GM23248 (cell line): ENCODE measurements around the gene NBEAL2. TPM values are rescaled to one million over a fixed set of nuclear protein-coding genes. Genes with fewer than 3 reads are reported as not detected.

ENCODE experiments used
- DNase-seq: peaks from one replicate; pipeline ENCODE4 v3.0.0-alpha.2; 2015
- H2AFZ ChIP-seq: fragments of 200-600 bp; sonication (generic); 2 replicates; pipeline ENCODE4 v1.6.1; 2016; ENCODE audit warnings: antibody characterized with exemption
- H3F3A ChIP-seq: fragments of 200-600 bp; sonication (generic); 2 replicates; pipeline ENCODE4 v1.6.1; 2016; ENCODE audit warnings: mild to moderate bottlenecking, antibody characterized with exemption, mixed run types; ENCODE audit not compliant: insufficient read depth
- H3K27ac ChIP-seq: fragments of 200-600 bp; sonication (generic); 2 replicates; pipeline ENCODE4 v1.5.1; 2016; ENCODE audit warnings: mild to moderate bottlenecking
- H3K27me3 ChIP-seq: fragments of 200-600 bp; sonication (generic); replicated peaks from 2 replicates; pipeline ENCODE4 v1.6.1; 2016; ENCODE audit warnings: mild to moderate bottlenecking; ENCODE audit not compliant: insufficient read depth
- H3K36me3 ChIP-seq: fragments of 200-600 bp; sonication (generic); 2 replicates; pipeline ENCODE4 v1.6.1; 2016; ENCODE audit warnings: low read depth, mild to moderate bottlenecking
- H3K4me1 ChIP-seq: fragments of 200-600 bp; sonication (generic); 2 replicates; pipeline ENCODE4 v1.6.1; 2016; ENCODE audit warnings: mild to moderate bottlenecking; ENCODE audit not compliant: insufficient read depth
- H3K4me2 ChIP-seq: fragments of 200-600 bp; sonication (generic); one replicate; pipeline ENCODE4 v1.6.1; 2016; ENCODE audit warnings: mild to moderate bottlenecking; ENCODE audit not compliant: unreplicated experiment
- H3K4me3 ChIP-seq: fragments of 200-600 bp; sonication (generic); 2 replicates; pipeline ENCODE4 v1.5.1; 2016; ENCODE audit warnings: mild to moderate bottlenecking
- H3K79me2 ChIP-seq: fragments of 200-600 bp; sonication (generic); 2 replicates; pipeline ENCODE4 v1.6.1; 2016; ENCODE audit warnings: mild to moderate bottlenecking; ENCODE audit not compliant: insufficient read depth
- H3K9ac ChIP-seq: fragments of 200-600 bp; sonication (generic); 2 replicates; pipeline ENCODE4 v1.6.1; 2016; ENCODE audit warnings: mild to moderate bottlenecking
- H3K9me2 ChIP-seq: fragments of 200-600 bp; sonication (generic); 2 replicates; pipeline ENCODE4 v1.6.1; 2016; ENCODE audit warnings: mixed run types, mild to moderate bottlenecking, moderate library complexity; ENCODE audit not compliant: insufficient read depth
- H3K9me3 ChIP-seq: fragments of 200-600 bp; sonication (generic); one replicate; pipeline ENCODE4 v1.6.1; 2017; ENCODE audit warnings: low read depth
- H4K20me1 ChIP-seq: fragments of 200-600 bp; sonication (generic); 2 replicates; pipeline ENCODE4 v1.6.0; 2016; ENCODE audit not compliant: insufficient read depth
- EZH2 ChIP-seq: fragments of 200-600 bp; sonication (generic); IDR thresholded peaks from 2 replicates; pipeline ENCODE4 v1.6.1; 2018; ENCODE audit warnings: antibody characterized with exemption, mild to moderate bottlenecking; ENCODE audit not compliant: insufficient read depth, poor library complexity, severe bottlenecking
- EZH2phosphoT487 ChIP-seq: fragments of 200-600 bp; sonication (generic); IDR thresholded peaks from 2 replicates; pipeline ENCODE4 v1.6.1; 2018; ENCODE audit warnings: antibody characterized with exemption, moderate library complexity, mild to moderate bottlenecking, low read depth; ENCODE audit not compliant: insufficient read depth
- WGBS, 2 experiments: methylation state at CpG; one replicate each; pipeline ENCODE4 v1.1.6; 2015 to 2017; ENCODE audit warnings: low lambda C conversion rate in 2 of 2, low coverage in 1 of 2; ENCODE audit errors: missing lambda C conversion rate in 2 of 2; 5-methylcytosine and 5-hydroxymethylcytosine counted together
- in situ Hi-C: fragments of 300-500 bp; cut with MboI; formaldehyde crosslinking; loops from 2 replicates; pipeline ENCODE4 v1.15.0; 2020
- polyA plus RNA-seq: library from polyadenylated mRNA; unstranded; fragments of >200 nt; fragmentation: Nextera tagmentation; extraction: Ambion mirVana; gene quantifications from 2 replicates; pipeline ENCODE4 v1.2.1, GENCODE V29; 2016
- total RNA-seq: library from RNA; depleted of rRNA; stranded (reverse); fragments of >200 nt; shearing (Covaris generic); gene quantifications from 2 replicates; pipeline ENCODE4 v1.2.3, GENCODE V29; 2014; rRNA removed

Gene NBEAL2
- total RNA-seq (2.8 and 4.7 TPM in 2 replicates), polyA plus RNA-seq (0.94 and 1.2 TPM in 2 replicates)

GRCh38 chr3:46978985-46979944 lies at the start of gene NBEAL2:
Gene NBEAL2 (plus strand): TSS chr3:46979666. CDS start chr3:46979862, 196 bp downstream.
- no peak for TF ChIP-seq EZH2phosphoT487
- no peak for TF ChIP-seq EZH2
- Histone ChIP-seq H3K9me2 (no peaks in the 10 kb centered on the region), H3K4me2 (peak within 1 kb of the TSS; percentile 86), H3K36me3 (no peaks in the 10 kb centered on the region), H3K9ac (peak within 1 kb of the TSS; percentile 78), H2AFZ (peak within 1 kb of the TSS; percentile 97), H3K9me3 (no peaks in the 10 kb centered on the region), H3K79me2 (peaks cover 19% of the 10 kb centered on the region), H3K4me3 (peak within 1 kb of the TSS; percentile 92), H3K4me1 (peaks cover 10% of the 10 kb centered on the region; the same call in 1 of the 2 replicates), H3K27me3 (no peaks in the 10 kb centered on the region), H4K20me1 (no peaks in the 10 kb centered on the region), H3K27ac (no peak within 1 kb of the TSS), H3F3A (peaks cover 7% of the 10 kb centered on the region; the same call in 1 of the 2 replicates)
- peak; percentile 97 for DNase-seq
- in situ Hi-C loops: no loop called here
- 1% methylated on average over 58 to 63 of the region's 73 CpGs for WGBS, 2 experiments

GRCh38 chr3:46930166-46930944 lies 49.1 kb upstream of the NBEAL2 start:
- peak overlapping the region; percentile 9 for H3K4me2 ChIP-seq
- 73 to 81% methylated on average over 9 of the region's 9 CpGs for WGBS, 2 experiments
- 0 out of 2 replicates have a peak overlapping the region, but pooled peaks have one; percentile 21 for H3K27ac ChIP-seq

GRCh38 chr3:46930945-46931403 lies 48.5 kb upstream of the NBEAL2 start:
- Histone ChIP-seq H3K36me3 (0 out of 2 replicates have a peak, but pooled peaks cover 5% of the 10 kb centered on the region), H3K4me1 (peaks cover 43% of the 10 kb centered on the region), H3K4me2 (peak overlapping the region; percentile 9), H3K27me3 (no peaks in the 10 kb centered on the region), H3K4me3 (no peak overlapping the region), H3K9me3 (no peaks in the 10 kb centered on the region), H3K79me2 (peaks cover 86% of the 10 kb centered on the region), H3F3A (peaks cover 29% of the 10 kb centered on the region), H3K9ac (no peak overlapping the region), H2AFZ (no peak overlapping the region), H3K9me2 (no peaks in the 10 kb centered on the region), H4K20me1 (no peaks in the 10 kb centered on the region), H3K27ac (peak overlapping the region; percentile 21; the same call in 1 of the 2 replicates)
- in situ Hi-C loops: no loop called here
- TF ChIP-seq EZH2 (no peak), EZH2phosphoT487 (no peak)
- 67 to 72% methylated on average over 3 of the region's 3 CpGs for WGBS, 2 experiments
- DNase-seq: no peak

More at GRCh38 chr3:46930166-46930944, 49.1 kb upstream of the NBEAL2 start:
- Histone ChIP-seq H3K27me3 (no peaks in the 10 kb centered on the region), H3K9me3 (no peaks in the 10 kb centered on the region), H4K20me1 (no peaks in the 10 kb centered on the region), H2AFZ (no peak overlapping the region), H3K9ac (no peak overlapping the region), H3F3A (peaks cover 26% of the 10 kb centered on the region), H3K4me3 (no peak overlapping the region), H3K4me1 (peaks cover 38% of the 10 kb centered on the region), H3K36me3 (0 out of 2 replicates have a peak, but pooled peaks cover 5% of the 10 kb centered on the region), H3K79me2 (peaks cover 91% of the 10 kb centered on the region), H3K9me2 (no peaks in the 10 kb centered on the region)
- TF ChIP-seq EZH2 (no peak), EZH2phosphoT487 (no peak)
- in situ Hi-C loops: no loop called here
- no peak for DNase-seq
